ENCODE measurements around the gene GABRP.
"Not testable (repeated sequence)": the region's sequence is repeated elsewhere in the genome, so short reads cannot be mapped to it uniquely, and the experiment has no call there.

Gene GABRP

GRCh38 chr5:170783498-170784247 is at the start of gene GABRP:
Gene GABRP, plus strand, starts transcription at chr5:170783725. Its CDS starts 4,891 bp downstream, at chr5:170788616.
- no peak for DNase-seq

- no peak for DNase-seq
Observed at GRCh38 chr5:170736966-170737365, 46.6 kb upstream of the GABRP start.

- no peak for DNase-seq
Observed at GRCh38 chr5:170737591-170737990, 45.9 kb upstream of the GABRP start.

- no peak for DNase-seq
Observed at GRCh38 chr5:170738840-170739239, 44.7 kb upstream of the GABRP start.

- DNase-seq, result no peak
Observed at GRCh38 chr5:170739446-170739845, 44.1 kb upstream of the GABRP start.

- no peak for DNase-seq
Observed at GRCh38 chr5:170740551-170741205, 42.8 kb upstream of the GABRP start.

GRCh38 chr5:170741801-170742200 is 41.7 kb upstream of the GABRP start:
- no peak for DNase-seq

GRCh38 chr5:170743876-170744212 is 39.7 kb upstream of the GABRP start:
- no peak for DNase-seq

GRCh38 chr5:170745481-170746071 is 37.9 kb upstream of the GABRP start:
- DNase-seq, result no peak

- no peak for DNase-seq
Observed at GRCh38 chr5:170746075-170746960, 37.2 kb upstream of the GABRP start.

GRCh38 chr5:170746961-170747340 is 36.6 kb upstream of the GABRP start:
- DNase-seq, result no peak

GRCh38 chr5:170747357-170747756 is 36.2 kb upstream of the GABRP start:
- no peak for DNase-seq

- DNase-seq, result no peak
Observed at GRCh38 chr5:170747851-170748250, 35.7 kb upstream of the GABRP start.

- no peak for DNase-seq
Observed at GRCh38 chr5:170748951-170749471, 34.5 kb upstream of the GABRP start.

- no peak for DNase-seq
Observed at GRCh38 chr5:170749911-170750431, 33.6 kb upstream of the GABRP start.

- no peak for DNase-seq
Observed at GRCh38 chr5:170750791-170751190, 32.7 kb upstream of the GABRP start.

GRCh38 chr5:170751631-170752030 is 31.9 kb upstream of the GABRP start:
- peak; percentile 20 for DNase-seq

GRCh38 chr5:170752257-170753215 is 31.0 kb upstream of the GABRP start:
- peak; percentile 87 for DNase-seq

- DNase-seq, result no peak
Observed at GRCh38 chr5:170753311-170753710, 30.2 kb upstream of the GABRP start.

- not testable (repeated sequence) for DNase-seq
Observed at GRCh38 chr5:170754508-170754907, 29.0 kb upstream of the GABRP start.

- DNase-seq, result peak; percentile 45
Observed at GRCh38 chr5:170755679-170756456, 27.7 kb upstream of the GABRP start.
